Stimulated activated CD8-positive, alpha-beta memory T cell treated with anti-CD3 and anti-CD28 coated beads, Interleukin-4, amount 100 ng/mL, for 24 hours (primary cell): ENCODE results near the gene PPEF2.
"Not testable (repeated sequence)": the region's sequence is repeated elsewhere in the genome, so short reads cannot be mapped to it uniquely, and the experiment has no call there.

Experiments used
- DNase-seq: peaks from one replicate; pipeline ENCODE4 v3.0.0-alpha.2; 2020; ENCODE audit warnings: low read depth

PPEF2 gene

DNA sequence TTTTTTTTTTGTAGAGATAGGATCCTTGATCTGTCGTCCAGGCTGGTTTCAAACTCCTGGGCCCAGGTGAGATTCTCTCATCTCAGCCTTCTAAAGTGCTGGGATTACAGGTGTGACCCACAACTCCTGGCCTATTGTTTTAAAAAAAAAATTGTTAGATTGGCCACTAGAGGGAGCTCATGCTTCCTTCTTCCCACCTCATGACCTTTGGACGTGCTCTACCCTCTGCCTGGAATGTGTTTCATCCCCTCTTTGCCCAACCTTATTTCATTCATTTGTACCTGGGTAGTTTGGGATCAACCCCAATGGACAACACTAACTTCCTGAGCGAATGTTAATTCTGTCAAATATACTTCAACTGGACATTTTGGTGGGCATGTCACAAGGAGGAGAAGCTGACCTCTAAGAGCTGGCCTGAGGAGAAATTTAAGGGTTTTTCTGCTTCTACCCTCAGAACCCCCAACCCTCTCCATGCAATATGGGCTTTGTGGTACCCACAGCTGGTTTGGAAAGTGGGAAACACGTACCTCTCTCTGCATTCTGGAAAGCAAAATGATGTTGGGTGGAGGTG is 6.4 kb downstream of the PPEF2 start:
- no peak for DNase-seq

DNA sequence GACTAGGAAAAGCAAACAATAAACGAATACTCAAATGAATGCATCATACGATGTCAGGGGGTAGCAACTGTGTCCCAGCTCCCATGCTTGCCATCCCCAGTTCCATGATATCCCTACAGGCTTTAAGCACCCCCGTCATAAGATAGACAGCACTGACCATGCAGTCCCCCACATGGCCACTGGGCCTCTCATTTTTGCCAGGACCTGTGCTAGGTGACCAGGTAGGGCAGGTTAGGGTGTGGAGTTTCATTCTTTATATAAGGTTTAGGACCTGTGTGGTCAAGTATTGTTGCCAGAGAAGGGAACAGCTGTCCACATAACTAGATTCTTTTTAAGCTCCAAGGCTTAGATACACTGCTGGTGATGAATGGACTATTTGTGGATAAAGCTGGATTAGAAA is 9.7 kb downstream of the PPEF2 start:
- DNase-seq = no peak

DNA sequence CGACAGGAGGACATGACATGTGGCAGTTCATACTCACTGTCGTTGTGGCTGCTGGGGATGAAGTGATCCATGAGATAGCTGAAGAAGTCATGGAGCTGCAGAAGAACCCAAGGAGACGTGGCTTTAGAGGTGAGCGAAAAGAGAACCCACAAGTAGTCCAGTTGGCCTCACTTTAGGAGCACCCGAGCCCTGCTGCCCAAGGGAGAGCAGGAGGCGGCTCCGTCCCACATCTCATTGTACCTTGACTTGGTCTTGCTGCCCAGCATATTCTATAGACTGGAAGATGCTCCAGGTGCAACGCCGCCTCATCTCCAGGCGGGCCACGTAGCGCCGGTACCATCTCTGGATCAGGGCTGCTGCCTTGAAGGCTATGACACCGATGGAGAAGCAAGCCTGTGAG is 10.6 kb downstream of the PPEF2 start:
- DNase-seq = no peak

- no peak for DNase-seq
Observed at GRCh38 chr4:75889537-75890199, 12.6 kb downstream of the PPEF2 start.

- DNase-seq = no peak
Observed at GRCh38 chr4:75886104-75886503, 16.1 kb downstream of the PPEF2 start.

GRCh38 chr4:75881476-75881875 is 20.8 kb downstream of the PPEF2 start:
- DNase-seq = no peak

GRCh38 chr4:75880278-75880677 is 22.0 kb downstream of the PPEF2 start:
- no peak for DNase-seq

DNA sequence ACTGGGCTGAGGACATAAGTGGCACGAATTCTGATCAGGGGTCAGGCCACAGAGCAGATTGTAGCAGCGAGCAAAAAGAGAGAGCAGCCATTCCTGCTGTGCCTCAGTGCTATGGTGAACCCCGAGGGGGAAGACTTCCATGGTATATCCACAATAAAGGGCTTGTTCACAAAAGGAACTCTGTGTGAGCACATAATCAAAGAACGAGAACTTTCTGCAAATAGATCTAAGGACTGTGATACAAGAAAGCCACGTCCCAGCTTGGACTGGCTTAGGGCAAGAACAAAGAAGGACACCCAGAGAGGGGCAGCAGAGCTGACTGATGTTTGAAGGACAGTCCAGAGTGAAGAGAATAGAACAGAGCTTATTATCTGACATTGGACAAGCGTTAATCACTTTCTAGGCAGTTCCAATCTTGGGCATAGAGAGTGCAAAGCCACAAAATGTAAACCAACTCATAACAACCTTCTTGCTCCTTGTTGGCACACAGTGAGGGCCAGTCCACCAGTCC is 24.0 kb downstream of the PPEF2 start:
- no peak for DNase-seq

- DNase-seq = no peak
Observed at GRCh38 chr4:75876218-75876617, 26.0 kb downstream of the PPEF2 start.

- no peak for DNase-seq
Observed at GRCh38 chr4:75869100-75869499, 33.2 kb downstream of the PPEF2 start.

DNA sequence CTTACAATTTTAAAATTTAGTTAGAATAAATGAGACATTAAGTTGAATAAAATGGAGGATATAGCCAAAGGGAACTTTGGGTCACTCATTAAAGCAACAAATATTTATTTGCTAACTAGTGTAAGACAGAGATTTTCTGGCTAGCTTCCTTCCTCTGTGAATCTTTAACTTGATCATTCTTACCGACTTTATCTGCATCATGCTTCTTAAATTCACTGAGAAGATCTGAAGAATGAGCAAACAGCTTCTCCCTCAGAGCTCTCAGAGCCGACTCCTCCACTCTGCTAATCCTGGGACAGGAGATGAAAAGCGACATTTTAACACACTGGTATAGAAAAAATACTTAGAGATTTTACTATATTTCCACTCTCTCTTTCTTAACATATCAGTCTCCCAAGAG is 35.1 kb downstream of the PPEF2 start:
- no peak for DNase-seq

- DNase-seq = no peak
Observed at GRCh38 chr4:75860606-75861005, 41.6 kb downstream of the PPEF2 start.

- DNase-seq = no peak
Observed at GRCh38 chr4:75858721-75859120, 43.5 kb downstream of the PPEF2 start.

DNA sequence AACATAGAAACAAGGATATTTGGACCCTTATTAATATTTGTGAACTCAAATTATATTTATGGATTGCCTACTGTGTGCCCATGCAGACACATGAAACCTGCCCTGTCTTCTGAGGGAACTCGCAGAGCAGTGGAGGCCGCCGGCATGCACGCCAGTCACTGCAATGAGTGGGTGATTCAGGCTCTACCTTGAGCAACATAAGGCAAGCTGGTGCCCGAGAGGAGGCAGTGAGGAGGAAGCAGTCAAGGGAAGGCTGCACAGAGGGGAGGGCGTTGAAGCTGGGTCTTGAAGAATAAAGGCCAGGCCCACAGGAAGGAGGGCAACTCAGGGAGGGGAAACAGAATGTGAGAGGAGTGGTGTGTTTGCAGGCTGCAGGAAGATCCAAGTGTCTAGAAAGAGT is 52.8 kb downstream of the PPEF2 start:
- no peak for DNase-seq

GRCh38 chr4:75848891-75849290 is 53.4 kb downstream of the PPEF2 start:
- no peak for DNase-seq

- DNase-seq = not testable (repeated sequence)
Observed at GRCh38 chr4:75848171-75848760, 54.0 kb downstream of the PPEF2 start.

- no peak for DNase-seq
Observed at GRCh38 chr4:75845992-75846391, 56.3 kb downstream of the PPEF2 start.

GRCh38 chr4:75844151-75844662 is 58.0 kb downstream of the PPEF2 start:
- no peak for DNase-seq

DNA sequence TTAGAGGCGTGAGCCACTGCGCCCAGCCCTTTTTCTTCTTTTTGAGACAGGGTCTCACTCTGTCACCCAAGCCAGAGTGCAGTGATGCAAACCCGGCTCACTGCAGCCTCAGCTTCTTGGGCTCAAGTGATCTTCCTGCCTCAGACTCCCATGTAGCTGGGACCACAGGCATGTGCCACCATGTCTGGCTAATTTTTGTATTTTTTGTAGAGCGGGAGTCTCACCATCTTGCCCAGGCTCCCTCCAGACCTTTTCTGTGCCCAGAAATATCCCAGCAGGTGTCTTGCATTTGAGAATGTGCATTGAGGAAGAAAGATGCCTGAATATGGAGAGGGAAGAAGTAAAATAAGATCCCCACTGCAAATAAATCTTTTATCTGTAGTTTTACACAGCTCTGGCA is 58.7 kb downstream of the PPEF2 start:
- DNase-seq = no peak

GRCh38 chr4:75841641-75842520 is 60.4 kb downstream of the PPEF2 start:
- no peak for DNase-seq

GRCh38 chr4:75834772-75835154 is 67.5 kb downstream of the PPEF2 start:
- DNase-seq = no peak

DNA sequence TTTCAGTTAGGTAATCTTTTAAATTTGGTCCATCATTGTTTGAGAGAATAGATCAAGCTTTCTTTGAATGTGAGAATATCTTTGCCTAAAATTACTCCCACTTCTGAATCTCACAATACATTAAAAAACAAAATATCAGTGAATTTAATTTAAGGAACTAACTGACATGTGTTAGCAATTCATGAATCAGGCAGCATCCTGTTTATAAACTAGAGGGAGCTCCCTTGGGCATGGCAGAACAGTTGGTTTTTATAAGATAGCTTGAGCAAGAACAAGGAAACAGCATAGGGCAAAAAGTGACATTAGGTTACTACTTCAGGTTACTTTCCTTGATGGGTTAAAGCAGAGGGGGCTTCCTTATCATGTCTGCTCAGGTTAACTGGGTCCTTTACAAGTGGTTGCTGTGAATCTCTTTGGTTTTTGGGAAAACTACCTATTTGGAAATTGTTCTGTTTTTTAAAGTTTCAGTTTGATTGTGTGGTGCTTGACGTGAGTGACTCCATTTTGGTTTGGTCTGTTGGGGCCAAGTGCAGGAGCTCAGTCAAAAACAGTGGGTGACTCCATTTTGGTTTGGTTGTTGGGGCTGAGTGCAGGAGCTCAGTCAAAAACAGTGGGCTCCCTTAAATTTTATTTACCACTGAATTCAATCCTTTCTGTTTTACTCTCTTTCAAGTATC is 68.0 kb downstream of the PPEF2 start:
- DNase-seq = no peak
